ENCODE results near the gene SETX. TPM values are rescaled to one million over a fixed set of nuclear protein-coding genes. Genes with fewer than 3 reads are reported as not detected.

Gene SETX
- total and polyA plus RNA-seq, 10 of the 15 experiments (the other 5 are each of a cell fraction or from before 2014, with no cell fraction given) = 15.8 to 75.7 (median 37.0) TPM

DNA sequence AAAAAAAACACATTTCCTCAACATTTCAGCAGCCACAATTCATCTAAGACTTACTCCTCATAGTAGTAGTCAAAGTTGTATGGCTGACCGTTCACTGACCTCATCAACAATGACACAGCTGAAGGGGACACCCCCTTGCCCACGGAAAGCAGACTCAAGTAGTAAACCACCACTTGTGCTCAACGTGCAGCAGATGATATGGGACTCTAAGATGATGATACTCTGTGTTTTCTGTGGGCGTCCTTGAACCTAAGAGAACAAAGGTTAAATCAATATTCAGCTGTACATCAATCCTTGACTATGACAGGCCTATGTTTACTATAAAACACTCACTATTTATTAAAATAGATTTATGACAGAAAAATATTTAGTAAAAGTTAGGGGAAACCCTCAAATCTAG is 71.6 kb downstream of the SETX start:
- WGBS (ENCODE audit: insufficient coverage, insufficient replicate concordance, low lambda C conversion rate, missing lambda C conversion rate) = 6% methylated on average over 4 of the region's 4 CpGs
- no peak overlapping the region for H3K4me3 ChIP-seq
- H3K4me2 ChIP-seq (ENCODE audit: control insufficient read depth, insufficient read depth) = no peak overlapping the region
- CTCF ChIA-PET = no interaction called here
- SMC1A ChIA-PET (ENCODE audit: uncharacterized antibody, unreplicated experiment) = no interaction called here
- no peaks in the 10 kb centered on the region for H3K27me3 ChIP-seq (replicated peaks in 1 of 2; ENCODE audit: control insufficient read depth in 2 of 2, insufficient read depth in 2 of 2, low read length in 1 of 2)
- H3K4me1 ChIP-seq (ENCODE audit: control insufficient read depth, insufficient read depth, low read length) = no peaks in the 10 kb centered on the region
- no peaks in the 10 kb centered on the region for H3K9me3 ChIP-seq (replicated peaks; ENCODE audit: control insufficient read depth, insufficient read depth, low read length)
- intact Hi-C loops (cut with micrococcal nuclease; ENCODE audit: unreplicated experiment) = no loop called here
- TF ChIP-seq ZSCAN29 (IDR thresholded peaks at IDR 0.05) (no peak), CBX5 (IDR thresholded peaks at IDR 0.05; ENCODE audit: low read depth) (no peak), DPF2 (IDR thresholded peaks at IDR 0.05) (no peak), SUZ12 (IDR thresholded peaks at IDR 0.05; ENCODE audit: unreplicated experiment) (no peak), NR2F1 (conservative IDR thresholded peaks at IDR 0.05) (0 out of 2 replicates have a peak, but pooled peaks have one; percentile 24)
- TF ChIP-seq, protein P1, sequence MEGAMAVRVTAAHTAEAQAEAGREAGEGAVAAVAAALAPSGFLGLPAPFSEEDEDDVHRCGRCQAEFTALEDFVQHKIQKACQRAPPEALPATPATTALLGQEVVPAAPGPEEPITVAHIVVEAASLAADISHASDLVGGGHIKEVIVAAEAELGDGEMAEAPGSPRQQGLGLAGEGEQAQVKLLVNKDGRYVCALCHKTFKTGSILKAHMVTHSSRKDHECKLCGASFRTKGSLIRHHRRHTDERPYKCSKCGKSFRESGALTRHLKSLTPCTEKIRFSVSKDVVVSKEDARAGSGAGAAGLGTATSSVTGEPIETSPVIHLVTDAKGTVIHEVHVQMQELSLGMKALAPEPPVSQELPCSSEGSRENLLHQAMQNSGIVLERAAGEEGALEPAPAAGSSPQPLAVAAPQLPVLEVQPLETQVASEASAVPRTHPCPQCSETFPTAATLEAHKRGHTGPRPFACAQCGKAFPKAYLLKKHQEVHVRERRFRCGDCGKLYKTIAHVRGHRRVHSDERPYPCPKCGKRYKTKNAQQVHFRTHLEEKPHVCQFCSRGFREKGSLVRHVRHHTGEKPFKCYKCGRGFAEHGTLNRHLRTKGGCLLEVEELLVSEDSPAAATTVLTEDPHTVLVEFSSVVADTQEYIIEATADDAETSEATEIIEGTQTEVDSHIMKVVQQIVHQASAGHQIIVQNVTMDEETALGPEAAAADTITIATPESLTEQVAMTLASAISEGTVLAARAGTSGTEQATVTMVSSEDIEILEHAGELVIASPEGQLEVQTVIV (IDR thresholded peaks at IDR 0.05; ENCODE audit: borderline replicate concordance, partially characterized antibody) = no peak
- no peaks in the 10 kb centered on the region for H4K20me1 ChIP-seq (ENCODE audit: control insufficient read depth, insufficient read depth)
- H3K36me3 ChIP-seq (ENCODE audit: control insufficient read depth in 2 of 2, insufficient read depth in 2 of 2, low read length in 1 of 2) = peaks cover 13 to 62% of the 10 kb centered on the region in 2 experiments
- FAIRE-seq (no peak), DNase-seq (ENCODE audit: low read depth, low spot score) (no peak), ATAC-seq (no peak; the same call in 1 of the 3 replicates)
- RAD21 ChIA-PET (ENCODE audit: unreplicated experiment) = no interaction called here
- POLR2A ChIA-PET = no interaction called here
- no peak overlapping the region for H2AFZ ChIP-seq (ENCODE audit: control insufficient read depth, low read depth, low read length)
- H3K9ac ChIP-seq (ENCODE audit: control insufficient read depth, insufficient read depth, low read length) = no peak overlapping the region
- in situ Hi-C loops (cut with MboI) = no loop called here
- H3K79me2 ChIP-seq (ENCODE audit: control insufficient read depth, insufficient read depth, low read length) = no peaks in the 10 kb centered on the region
- no TSS peak for BruUV-seq (replicated peaks)
- no peak overlapping the region for H3K27ac ChIP-seq (ENCODE audit: control insufficient read depth, insufficient read depth)

Data from GM12878 (cell line).